ENCODE results near the gene ALS2CL.
A peak's percentile ranks its signal among the peaks of the same experiment; 100 is the strongest.

The ALS2CL gene

GRCh38 chr3:46690798-46691197 is 2.7 kb downstream of the ALS2CL start:
- no peaks in the 10 kb centered on the region for H3K9me3 ChIP-seq (replicated peaks in 1 of 2; ENCODE audit: control insufficient read depth in 2 of 2, insufficient read depth in 1 of 2, low read depth in 1 of 2, low read length in 2 of 2)
- H2AK5ac ChIP-seq (ENCODE audit: low read depth, low read length), result no peak overlapping the region
- H3K4ac ChIP-seq (ENCODE audit: low read length), result no peak overlapping the region
- H3K14ac ChIP-seq (ENCODE audit: low read length), result peak overlapping the region; percentile 39
- H3K23ac ChIP-seq (ENCODE audit: low read depth, low read length, poor library complexity), result no peak overlapping the region
- H3K4me3 ChIP-seq (ENCODE audit: low read length in 2 of 2), result no peak overlapping the region
- H2BK12ac ChIP-seq (ENCODE audit: low read length), result no peak overlapping the region
- no peaks in the 10 kb centered on the region for H3K36me3 ChIP-seq (replicated peaks in 1 of 2; ENCODE audit: control insufficient read depth in 2 of 2, insufficient read depth in 2 of 2, low read length in 2 of 2)
- H2AFZ ChIP-seq (ENCODE audit: low read length), result no peak overlapping the region
- peaks cover 0 to 12% of the 10 kb centered on the region in 2 donors for H3K4me1 ChIP-seq (ENCODE audit: control insufficient read depth in 2 of 2, insufficient read depth in 1 of 2, low read depth in 1 of 2, low read length in 2 of 2)
- no peak overlapping the region for H3K9ac ChIP-seq (ENCODE audit: low read depth, low read length, poor library complexity)
- H3K27me3 ChIP-seq (ENCODE audit: control insufficient read depth in 3 of 3, insufficient read depth in 3 of 3, low read depth in 1 of 3, low read length in 3 of 3), result peaks cover 0 to 43% (median 20%) of the 10 kb centered on the region in 3 experiments
- no peak overlapping the region for H2BK5ac ChIP-seq (ENCODE audit: low read length)
- no peak for DNase-seq (ENCODE audit: low spot score)
- H3K4me2 ChIP-seq (ENCODE audit: insufficient read depth, low read length, poor library complexity, severe bottlenecking), result no peak overlapping the region
- H3K18ac ChIP-seq (ENCODE audit: low read length), result peak overlapping the region; percentile 41
- WGBS, 2 donors (ENCODE audit: extremely low coverage in 2 of 2, insufficient read length in 2 of 2, insufficient replicate concordance in 1 of 2), result no CpG with 5 or more reads among the region's 5 CpGs
- H2BK120ac ChIP-seq (ENCODE audit: low read depth, low read length), result no peak overlapping the region
- peak overlapping the region; percentile 21 for H2BK15ac ChIP-seq (ENCODE audit: low read length)
- H3K79me1 ChIP-seq (ENCODE audit: low read depth, low read length), result no peaks in the 10 kb centered on the region
- H4K8ac ChIP-seq (ENCODE audit: low read depth, low read length), result no peak overlapping the region
- no peak overlapping the region for H3K27ac ChIP-seq (replicated peaks; ENCODE audit: low read length)
- no peak overlapping the region for H4K91ac ChIP-seq (ENCODE audit: low read depth, low read length, poor library complexity)

- no peak overlapping the region for H4K91ac ChIP-seq (ENCODE audit: low read depth, low read length, poor library complexity)
- DNase-seq (ENCODE audit: low spot score), result no peak
- no peak overlapping the region for H2BK5ac ChIP-seq (ENCODE audit: low read length)
- peak overlapping the region; percentile 58 for H2AK5ac ChIP-seq (ENCODE audit: low read depth, low read length)
- no peak overlapping the region for H4K8ac ChIP-seq (ENCODE audit: low read depth, low read length)
- H3K4me2 ChIP-seq (ENCODE audit: insufficient read depth, low read length, poor library complexity, severe bottlenecking), result no peak overlapping the region
- H3K4me1 ChIP-seq (ENCODE audit: control insufficient read depth in 2 of 2, insufficient read depth in 1 of 2, low read depth in 1 of 2, low read length in 2 of 2), result peaks cover 0 to 4% of the 10 kb centered on the region in 2 donors
- peak overlapping the region; percentile 66 for H3K18ac ChIP-seq (ENCODE audit: low read length)
- peaks cover 0 to 2% of the 10 kb centered on the region in 2 donors for H3K9me3 ChIP-seq (replicated peaks in 1 of 2; ENCODE audit: control insufficient read depth in 2 of 2, insufficient read depth in 1 of 2, low read depth in 1 of 2, low read length in 2 of 2)
- H3K27ac ChIP-seq (replicated peaks; ENCODE audit: low read length), result no peak overlapping the region
- peaks cover 0 to 2% (median 0%) of the 10 kb centered on the region in 3 experiments for H3K27me3 ChIP-seq (ENCODE audit: control insufficient read depth in 3 of 3, insufficient read depth in 3 of 3, low read depth in 1 of 3, low read length in 3 of 3)
- H3K23ac ChIP-seq (ENCODE audit: low read depth, low read length, poor library complexity), result peak overlapping the region; percentile 71
- H2BK120ac ChIP-seq (ENCODE audit: low read depth, low read length), result peak overlapping the region; percentile 81
- H2BK15ac ChIP-seq (ENCODE audit: low read length), result no peak overlapping the region
- no peak overlapping the region for H2AFZ ChIP-seq (ENCODE audit: low read length)
- no peak overlapping the region for H3K14ac ChIP-seq (ENCODE audit: low read length)
- no peaks in the 10 kb centered on the region for H3K79me1 ChIP-seq (ENCODE audit: low read depth, low read length)
- peak overlapping the region; percentile 52 for H3K9ac ChIP-seq (ENCODE audit: low read depth, low read length, poor library complexity)
- H3K36me3 ChIP-seq (replicated peaks in 1 of 2; ENCODE audit: control insufficient read depth in 2 of 2, insufficient read depth in 2 of 2, low read length in 2 of 2), result no peaks in the 10 kb centered on the region
- WGBS, 2 donors (ENCODE audit: extremely low coverage in 2 of 2, insufficient read length in 2 of 2, insufficient replicate concordance in 1 of 2), result no CpG with 5 or more reads among the region's 9 CpGs
- no peak overlapping the region for H2BK12ac ChIP-seq (ENCODE audit: low read length)
- H3K4me3 ChIP-seq (ENCODE audit: low read length in 2 of 2), result no peak overlapping the region
- H3K4ac ChIP-seq (ENCODE audit: low read length), result peak overlapping the region; percentile 41
Measured at GRCh38 chr3:46685446-46685845, 8.0 kb downstream of the ALS2CL start.

GRCh38 chr3:46684891-46685290 is 8.6 kb downstream of the ALS2CL start:
- peak overlapping the region; percentile 52 for H3K9ac ChIP-seq (ENCODE audit: low read depth, low read length, poor library complexity)
- H3K4ac ChIP-seq (ENCODE audit: low read length), result no peak overlapping the region
- H2BK12ac ChIP-seq (ENCODE audit: low read length), result no peak overlapping the region
- H2AFZ ChIP-seq (ENCODE audit: low read length), result no peak overlapping the region
- H4K91ac ChIP-seq (ENCODE audit: low read depth, low read length, poor library complexity), result no peak overlapping the region
- peak overlapping the region; percentile 81 for H2BK120ac ChIP-seq (ENCODE audit: low read depth, low read length)
- H2AK5ac ChIP-seq (ENCODE audit: low read depth, low read length), result peak overlapping the region; percentile 58
- H3K36me3 ChIP-seq (replicated peaks in 1 of 2; ENCODE audit: control insufficient read depth in 2 of 2, insufficient read depth in 2 of 2, low read length in 2 of 2), result no peaks in the 10 kb centered on the region
- H3K14ac ChIP-seq (ENCODE audit: low read length), result no peak overlapping the region
- H3K18ac ChIP-seq (ENCODE audit: low read length), result no peak overlapping the region
- H3K27ac ChIP-seq (replicated peaks; ENCODE audit: low read length), result no peak overlapping the region
- H3K4me1 ChIP-seq (ENCODE audit: control insufficient read depth in 2 of 2, insufficient read depth in 1 of 2, low read depth in 1 of 2, low read length in 2 of 2), result peaks cover 0 to 4% of the 10 kb centered on the region in 2 donors
- no peak for DNase-seq (ENCODE audit: low spot score)
- H2BK5ac ChIP-seq (ENCODE audit: low read length), result no peak overlapping the region
- H4K8ac ChIP-seq (ENCODE audit: low read depth, low read length), result no peak overlapping the region
- H2BK15ac ChIP-seq (ENCODE audit: low read length), result no peak overlapping the region
- peaks cover 0 to 2% of the 10 kb centered on the region in 2 donors for H3K9me3 ChIP-seq (replicated peaks in 1 of 2; ENCODE audit: control insufficient read depth in 2 of 2, insufficient read depth in 1 of 2, low read depth in 1 of 2, low read length in 2 of 2)
- H3K4me3 ChIP-seq (ENCODE audit: low read length in 2 of 2), result no peak overlapping the region
- H3K23ac ChIP-seq (ENCODE audit: low read depth, low read length, poor library complexity), result no peak overlapping the region
- H3K4me2 ChIP-seq (ENCODE audit: insufficient read depth, low read length, poor library complexity, severe bottlenecking), result no peak overlapping the region
- no peaks in the 10 kb centered on the region for H3K27me3 ChIP-seq (ENCODE audit: control insufficient read depth in 3 of 3, insufficient read depth in 3 of 3, low read depth in 1 of 3, low read length in 3 of 3)
- no CpG with 5 or more reads among the region's 2 CpGs for WGBS, 2 donors (ENCODE audit: extremely low coverage in 2 of 2, insufficient read length in 2 of 2, insufficient replicate concordance in 1 of 2)
- H3K79me1 ChIP-seq (ENCODE audit: low read depth, low read length), result no peaks in the 10 kb centered on the region

- Histone ChIP-seq H3K14ac (ENCODE audit: low read length) (no peak overlapping the region), H3K9ac (ENCODE audit: low read depth, low read length, poor library complexity) (no peak overlapping the region), H3K27me3 (ENCODE audit: control insufficient read depth in 3 of 3, insufficient read depth in 3 of 3, low read depth in 1 of 3, low read length in 3 of 3) (no peaks in the 10 kb centered on the region), H3K4me3 (ENCODE audit: low read length in 2 of 2) (no peak overlapping the region), H3K4me2 (ENCODE audit: insufficient read depth, low read length, poor library complexity, severe bottlenecking) (no peak overlapping the region), H2BK15ac (ENCODE audit: low read length) (no peak overlapping the region), H4K91ac (ENCODE audit: low read depth, low read length, poor library complexity) (no peak overlapping the region), H3K4ac (ENCODE audit: low read length) (no peak overlapping the region), H3K9me3 (replicated peaks in 1 of 2; ENCODE audit: control insufficient read depth in 2 of 2, insufficient read depth in 1 of 2, low read depth in 1 of 2, low read length in 2 of 2) (peaks cover 0 to 2% of the 10 kb centered on the region in 2 donors), H2BK12ac (ENCODE audit: low read length) (no peak overlapping the region), H3K23ac (ENCODE audit: low read depth, low read length, poor library complexity) (no peak overlapping the region), H3K36me3 (replicated peaks in 1 of 2; ENCODE audit: control insufficient read depth in 2 of 2, insufficient read depth in 2 of 2, low read length in 2 of 2) (no peaks in the 10 kb centered on the region), H3K4me1 (ENCODE audit: control insufficient read depth in 2 of 2, insufficient read depth in 1 of 2, low read depth in 1 of 2, low read length in 2 of 2) (peaks cover 0 to 7% of the 10 kb centered on the region in 2 donors), H2AK5ac (ENCODE audit: low read depth, low read length) (peak overlapping the region; percentile 41), H2AFZ (ENCODE audit: low read length) (no peak overlapping the region), H2BK5ac (ENCODE audit: low read length) (no peak overlapping the region), H2BK120ac (ENCODE audit: low read depth, low read length) (no peak overlapping the region), H4K8ac (ENCODE audit: low read depth, low read length) (no peak overlapping the region), H3K27ac (replicated peaks; ENCODE audit: low read length) (no peak overlapping the region), H3K79me1 (ENCODE audit: low read depth, low read length) (no peaks in the 10 kb centered on the region), H3K18ac (ENCODE audit: low read length) (peak overlapping the region; percentile 71)
- no CpG with 5 or more reads among the region's 11 CpGs for WGBS, 2 donors (ENCODE audit: extremely low coverage in 2 of 2, insufficient read length in 2 of 2, insufficient replicate concordance in 1 of 2)
- no peak for DNase-seq (ENCODE audit: low spot score)
Measured at GRCh38 chr3:46682974-46683373, 10.5 kb downstream of the ALS2CL start.
